GM21529 (cell line): Measurements from ENCODE around the gene DENND1B.

Source experiments
- ATAC-seq: cut with Tn5 transposase; IDR thresholded peaks from one replicate; pipeline ENCODE4 v1.9.1; 2021; ENCODE audit not compliant: unreplicated experiment

The DENND1B gene

DNA sequence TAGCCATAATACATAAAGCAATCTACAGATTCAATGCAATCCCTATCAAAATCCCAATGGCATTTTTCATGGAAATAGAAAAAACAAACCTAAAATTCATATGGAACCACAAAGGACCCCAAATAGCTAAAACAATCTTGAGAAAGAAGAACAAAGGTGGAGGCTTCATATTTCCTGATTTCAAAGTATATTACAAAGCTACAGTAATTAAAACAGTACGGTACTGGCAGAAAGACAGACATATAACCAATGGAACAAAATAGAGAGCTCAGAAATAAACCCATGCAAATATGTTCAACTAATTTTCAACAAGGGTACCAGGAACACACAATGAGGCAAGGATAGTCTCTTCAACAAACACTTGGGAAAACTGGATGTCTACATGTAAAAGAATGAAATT is 87.0 kb downstream of the DENND1B start:
- no peak for ATAC-seq

DNA sequence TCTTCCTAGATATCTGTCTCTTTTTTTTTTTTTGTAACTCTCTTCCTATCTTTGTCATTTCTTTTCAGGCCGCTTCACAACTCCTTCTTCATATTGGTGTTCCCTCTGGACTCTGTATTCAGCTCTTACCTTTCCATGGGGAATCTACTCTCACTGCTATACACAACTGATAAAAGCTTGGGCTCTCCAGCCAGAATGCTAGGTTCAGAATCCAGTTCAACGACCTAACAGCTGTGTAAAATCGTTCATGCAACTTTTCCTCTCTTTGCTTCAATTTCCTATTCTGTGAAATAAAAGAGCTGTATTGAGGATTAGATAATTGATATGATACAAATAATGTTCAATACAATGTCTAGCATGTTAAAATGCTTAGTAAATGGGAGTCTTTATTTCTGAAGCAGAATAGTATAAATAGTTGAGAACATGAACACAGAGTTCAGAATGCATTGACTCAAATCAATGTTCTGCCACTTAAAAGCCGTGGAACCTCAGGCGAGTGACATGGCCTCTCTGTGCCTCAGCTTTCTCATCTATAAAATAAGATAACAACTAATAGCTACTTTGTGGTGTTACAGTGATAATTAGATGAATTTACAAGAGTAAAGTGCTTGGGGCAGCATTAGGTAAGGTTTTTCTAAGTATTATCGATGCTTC is 88.5 kb downstream of the DENND1B start:
- ATAC-seq, result no peak

DNA sequence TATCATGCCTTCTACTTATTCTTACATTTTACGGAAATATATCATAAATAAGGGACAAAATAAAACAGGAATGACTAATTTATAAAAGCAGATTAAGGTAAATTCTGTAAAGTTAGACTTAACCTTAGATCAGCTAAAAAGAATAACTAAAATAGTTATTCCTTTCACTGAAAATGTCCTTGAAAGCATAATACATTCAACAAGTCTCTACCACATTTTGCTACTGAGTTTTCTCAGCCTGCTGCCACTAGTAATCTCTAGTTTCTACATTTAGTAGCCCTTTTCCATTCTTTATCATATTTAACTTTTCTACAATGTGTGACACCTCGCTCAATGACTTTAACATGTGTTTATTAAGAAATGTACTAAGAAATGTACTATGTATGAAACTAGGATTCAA is 89.0 kb downstream of the DENND1B start:
- ATAC-seq, result no peak

DNA sequence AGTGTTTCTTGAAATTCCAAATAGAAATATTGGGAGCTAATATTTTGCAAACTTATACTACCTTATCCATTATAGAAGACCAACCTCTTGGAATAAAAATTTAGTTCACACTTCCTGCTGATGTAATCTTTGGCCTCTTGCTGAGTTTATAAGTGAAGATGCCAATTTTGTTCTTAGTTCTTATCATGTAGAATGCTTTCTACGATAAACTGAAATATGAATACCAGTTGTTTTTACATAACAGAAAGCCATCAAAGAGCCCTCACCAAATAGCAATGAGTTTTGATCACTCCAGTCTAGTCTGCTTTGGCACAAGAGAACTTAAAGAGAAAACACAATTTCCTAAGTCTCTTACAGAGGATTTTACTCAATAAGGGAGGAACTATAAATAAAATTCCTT is 89.5 kb downstream of the DENND1B start:
- no peak for ATAC-seq

DNA sequence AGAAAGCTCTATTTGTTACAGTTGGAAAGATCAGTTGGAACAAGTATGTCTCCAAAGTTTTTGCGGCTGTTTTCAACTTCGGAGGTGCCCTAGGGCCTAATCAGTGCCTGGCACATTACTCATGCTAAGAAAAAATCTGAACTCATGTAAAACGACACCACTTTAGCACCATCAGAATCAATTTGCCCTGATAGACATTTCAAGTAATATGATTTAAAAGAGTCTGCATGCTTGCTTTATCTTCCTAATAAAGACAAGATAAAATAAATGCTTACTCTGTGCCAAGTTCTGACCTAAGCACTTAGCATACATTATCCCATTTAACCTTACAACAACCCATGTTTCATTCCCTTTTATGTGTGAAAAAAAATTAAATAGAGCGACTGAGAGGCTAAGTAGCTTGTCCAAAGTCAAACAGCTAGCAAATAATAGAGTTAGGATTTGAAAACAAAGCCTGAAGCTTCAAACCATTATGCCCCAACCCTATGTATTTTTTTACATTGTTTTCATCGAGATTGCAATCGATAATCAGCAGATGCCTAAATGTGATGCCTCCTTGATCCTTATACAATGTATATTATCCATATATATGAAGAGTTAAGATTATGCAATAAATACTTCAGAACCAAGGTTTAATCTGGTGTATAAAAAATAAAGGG is 91.3 kb downstream of the DENND1B start:
- no peak for ATAC-seq

DNA sequence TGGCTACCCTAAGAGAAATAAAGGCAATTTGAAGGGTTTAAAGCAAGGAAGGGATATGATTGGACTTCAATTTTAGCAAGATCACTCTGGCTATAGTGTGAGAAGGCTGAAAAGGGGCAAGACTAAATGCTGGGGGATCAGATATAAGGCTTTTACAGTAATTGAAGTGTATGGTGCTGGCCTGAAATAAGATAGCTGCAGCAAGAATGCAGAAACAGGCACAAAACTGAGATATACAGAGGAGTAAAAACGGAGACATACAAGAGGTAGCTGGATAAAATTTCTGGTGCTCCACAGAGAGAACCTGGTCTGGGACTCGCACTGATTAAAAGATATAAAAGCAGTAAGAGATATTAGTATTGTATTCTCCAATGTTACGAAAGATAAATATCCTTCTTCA is 92.0 kb downstream of the DENND1B start:
- ATAC-seq, result no peak

DNA sequence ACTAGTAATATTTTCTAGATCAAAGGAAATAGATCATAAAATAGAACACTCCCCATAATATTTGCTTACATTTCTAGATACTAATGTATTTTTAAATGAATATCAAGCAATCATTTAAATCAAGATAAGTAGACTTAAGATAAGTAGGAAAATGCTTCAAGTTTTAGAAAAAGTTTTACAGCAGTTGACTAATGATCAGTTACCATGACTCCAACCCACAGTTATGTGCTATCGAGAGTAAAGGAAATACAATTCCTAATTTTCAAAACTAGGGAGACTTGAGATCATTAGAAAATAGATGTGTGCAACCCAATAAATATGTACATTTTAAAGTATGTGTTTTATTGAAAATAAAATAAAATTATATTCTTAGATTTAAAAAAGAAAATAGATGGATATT is 95.0 kb downstream of the DENND1B start:
- ATAC-seq, result no peak

DNA sequence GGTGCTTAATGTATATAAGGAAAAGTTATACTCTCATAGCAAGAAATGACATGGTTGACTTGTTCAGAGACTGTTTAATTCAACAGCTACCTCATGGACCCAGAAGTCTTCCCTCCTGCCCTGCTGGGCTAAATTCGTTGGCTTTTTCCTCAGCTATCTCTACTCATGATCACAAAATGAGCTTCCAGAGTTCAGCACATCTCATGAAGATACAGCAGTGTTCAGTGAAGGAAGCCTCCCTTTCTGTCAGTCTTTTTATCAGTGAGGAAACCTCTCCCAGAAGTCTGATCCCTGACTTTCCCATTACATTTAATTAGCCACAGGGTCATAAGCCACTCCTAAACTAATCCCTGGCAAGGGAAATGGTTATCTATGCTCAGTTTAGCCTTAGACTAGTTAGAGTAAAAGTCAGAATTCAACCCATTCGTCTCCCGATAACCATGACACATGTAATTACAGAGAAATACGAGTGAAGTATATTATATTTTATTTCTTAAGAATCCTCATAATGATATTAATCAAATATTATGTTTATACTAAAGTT is 97.5 kb downstream of the DENND1B start:
- no peak for ATAC-seq

DNA sequence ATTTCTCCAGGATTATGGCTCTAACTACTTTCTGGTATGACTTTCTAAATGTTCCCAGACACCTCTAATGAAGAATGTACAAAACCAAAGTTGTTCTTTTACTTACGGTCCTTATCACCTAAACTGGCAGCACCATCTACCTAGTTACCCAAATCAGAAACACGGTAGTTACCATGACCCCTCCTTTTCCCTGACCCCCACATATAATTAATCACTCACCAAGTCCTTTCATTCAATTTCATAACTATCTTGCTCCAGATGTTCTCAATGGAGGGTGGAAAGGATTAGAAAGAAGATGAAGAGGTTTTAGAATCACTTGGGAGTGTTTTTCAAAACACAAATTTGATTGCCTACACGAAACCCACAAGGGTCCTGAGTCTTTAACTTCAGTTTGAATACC is 98.0 kb downstream of the DENND1B start:
- no peak for ATAC-seq

DNA sequence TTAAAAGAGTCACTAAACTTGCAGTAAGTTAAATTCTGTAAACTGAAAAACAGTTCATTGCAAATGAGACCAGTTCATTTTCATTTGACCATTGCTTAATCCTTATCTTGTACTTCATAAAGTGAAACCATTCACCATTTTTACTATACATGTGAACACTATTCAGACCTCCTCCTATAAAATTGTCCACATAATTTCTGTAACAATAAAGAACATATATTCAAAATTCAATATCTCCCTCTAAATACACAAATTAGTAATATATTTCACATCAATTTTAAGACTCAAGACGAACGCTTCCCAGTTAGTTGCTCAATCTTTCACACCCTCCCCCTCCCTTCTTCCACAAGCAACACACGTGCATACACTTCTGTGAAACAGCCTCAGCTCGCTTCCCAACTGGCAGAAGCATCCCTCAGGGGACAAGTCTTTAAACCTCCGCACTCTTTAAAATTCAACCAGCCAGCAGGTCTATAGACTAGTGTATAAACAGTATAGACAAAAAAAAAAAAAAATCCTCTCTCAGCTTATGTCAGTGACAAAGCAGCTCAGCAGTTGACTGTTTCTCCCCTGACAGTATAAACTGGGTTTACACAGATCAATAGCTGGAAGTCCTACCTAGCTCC is 99.6 kb downstream of the DENND1B start:
- ATAC-seq, result no peak

DNA sequence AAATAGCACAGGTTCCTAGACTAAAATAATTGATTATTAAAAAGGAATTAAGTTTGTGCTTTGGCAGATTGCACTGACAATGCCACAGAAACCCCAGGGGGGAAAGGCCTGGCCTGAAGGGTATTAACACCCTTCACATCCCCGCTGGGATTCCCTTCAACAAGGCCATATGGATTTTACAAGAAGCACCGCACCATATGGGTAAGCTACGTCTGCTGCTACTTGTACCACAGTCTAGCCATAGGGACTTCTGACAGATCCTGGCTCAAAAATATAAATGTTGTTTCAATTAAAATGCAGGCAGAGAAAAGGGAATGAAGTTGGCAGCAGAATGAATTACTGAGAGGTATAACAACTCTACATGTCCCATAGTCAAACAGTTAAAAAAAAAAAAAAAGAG is 101.0 kb downstream of the DENND1B start:
- no peak for ATAC-seq

DNA sequence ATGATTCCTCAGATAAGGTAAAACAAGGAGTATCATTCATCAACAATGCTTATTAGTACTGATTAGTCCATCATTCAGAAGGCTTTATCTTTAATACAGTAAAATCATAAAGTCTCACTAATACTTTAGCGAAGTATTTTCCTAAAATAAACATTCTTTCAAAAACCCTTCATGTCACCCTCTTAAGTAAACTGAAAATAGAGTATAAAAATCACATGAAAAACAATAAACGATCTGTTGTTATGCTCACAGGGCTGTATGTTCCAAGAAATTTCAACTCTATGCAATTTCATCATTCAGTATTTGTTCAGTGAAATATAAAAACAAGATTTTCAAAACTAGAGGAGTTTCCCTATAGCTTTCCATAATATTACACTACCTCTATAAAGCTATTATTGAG is 102.0 kb downstream of the DENND1B start:
- no peak for ATAC-seq

DNA sequence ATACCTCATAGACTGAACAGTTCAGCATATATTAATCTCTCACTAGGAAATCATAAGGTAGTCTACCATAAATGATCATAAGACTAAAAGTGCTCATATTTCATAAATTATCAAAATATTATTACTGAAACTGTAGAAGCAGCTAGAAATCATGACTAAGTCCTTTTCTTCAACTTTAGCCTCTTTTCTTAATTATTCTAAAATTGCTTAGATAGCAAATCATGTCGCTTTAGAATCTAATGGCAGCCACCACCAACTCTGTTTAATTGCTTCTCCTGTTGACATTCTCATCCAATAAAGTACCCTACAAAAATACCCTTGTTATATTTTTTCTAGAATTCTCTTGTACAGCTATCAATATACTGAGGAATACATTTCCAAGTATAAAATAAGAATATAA is 102.9 kb downstream of the DENND1B start:
- no peak for ATAC-seq

DNA sequence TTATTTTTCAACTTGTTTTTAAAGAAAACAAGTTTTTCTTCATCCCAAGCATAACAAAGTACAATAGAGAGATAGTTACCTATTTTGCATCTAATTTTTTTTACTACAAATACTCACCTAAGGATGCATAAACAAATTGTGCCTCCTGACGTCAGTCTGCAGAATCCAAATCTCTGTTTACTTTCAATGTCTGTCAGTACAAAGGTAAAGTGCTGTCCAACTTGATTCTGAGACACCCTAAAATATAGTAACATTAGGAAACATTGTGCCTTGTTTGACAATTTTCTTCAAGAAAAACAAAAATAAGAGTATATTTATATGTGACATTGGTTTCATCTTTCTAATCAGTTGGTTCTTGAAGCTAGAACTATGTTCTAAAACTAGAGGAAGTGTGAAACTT is 103.4 kb downstream of the DENND1B start:
- ATAC-seq, result no peak

DNA sequence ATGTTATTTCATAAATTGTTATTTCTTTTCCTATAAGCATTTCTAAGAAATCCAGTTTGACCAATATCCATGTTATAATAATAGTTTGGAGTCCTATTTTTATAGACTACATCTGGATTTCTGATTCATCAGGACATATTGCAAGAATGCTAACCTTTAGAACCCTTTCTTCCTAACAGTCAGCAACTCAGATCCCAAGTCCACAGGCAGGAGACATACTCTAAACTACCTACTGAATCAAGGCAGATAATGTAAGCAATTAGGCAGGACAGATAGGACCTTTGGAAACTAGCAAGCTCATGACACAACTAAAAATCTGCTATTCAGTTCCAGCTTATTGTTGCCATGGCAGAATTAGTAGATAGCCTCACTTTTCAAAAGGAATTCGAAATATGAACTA is 104.1 kb downstream of the DENND1B start:
- ATAC-seq, result no peak

DNA sequence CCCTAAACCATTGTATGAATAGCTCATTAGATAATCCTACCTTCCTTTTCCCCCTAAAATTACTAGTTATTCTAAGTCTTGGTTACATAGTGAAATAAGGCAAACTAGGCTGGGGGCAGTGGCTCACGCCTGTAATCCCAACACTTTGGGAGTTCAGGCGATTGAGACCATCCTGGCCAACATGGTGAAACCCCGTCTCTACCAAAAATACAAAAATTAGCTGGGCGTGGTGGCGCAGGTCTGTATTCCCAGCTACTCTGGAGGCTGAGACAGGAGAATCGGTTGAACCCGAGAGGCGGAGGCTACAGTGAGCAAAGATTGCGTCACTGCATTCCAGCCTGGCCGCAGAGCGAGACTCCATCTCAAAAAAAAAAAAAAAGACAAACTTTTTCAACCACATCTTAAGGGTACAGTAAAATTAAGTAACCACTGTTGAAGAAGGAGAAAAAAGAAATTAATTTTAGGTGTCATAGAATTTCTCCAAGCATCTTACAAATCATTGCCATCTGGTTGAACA is 108.5 kb downstream of the DENND1B start:
- ATAC-seq, result no peak

DNA sequence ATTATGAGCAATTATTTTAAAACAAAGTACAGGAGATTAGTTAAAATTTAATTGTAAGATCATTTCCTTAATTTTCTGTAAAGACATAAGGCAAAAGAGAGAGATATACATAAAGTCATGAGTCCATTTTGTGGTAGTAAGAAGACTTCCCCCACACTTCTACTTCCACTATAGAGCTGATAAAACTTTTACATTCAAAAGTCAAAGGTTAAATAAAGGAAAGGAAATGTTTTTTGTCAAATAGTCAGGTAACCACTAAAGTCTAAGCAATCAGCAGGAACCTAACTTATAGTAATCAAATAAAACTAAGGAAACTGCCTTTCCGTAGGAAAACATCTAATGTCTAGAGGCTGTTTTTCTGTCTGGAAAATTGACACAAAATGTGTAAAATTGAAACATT is 110.9 kb downstream of the DENND1B start:
- no peak for ATAC-seq

DNA sequence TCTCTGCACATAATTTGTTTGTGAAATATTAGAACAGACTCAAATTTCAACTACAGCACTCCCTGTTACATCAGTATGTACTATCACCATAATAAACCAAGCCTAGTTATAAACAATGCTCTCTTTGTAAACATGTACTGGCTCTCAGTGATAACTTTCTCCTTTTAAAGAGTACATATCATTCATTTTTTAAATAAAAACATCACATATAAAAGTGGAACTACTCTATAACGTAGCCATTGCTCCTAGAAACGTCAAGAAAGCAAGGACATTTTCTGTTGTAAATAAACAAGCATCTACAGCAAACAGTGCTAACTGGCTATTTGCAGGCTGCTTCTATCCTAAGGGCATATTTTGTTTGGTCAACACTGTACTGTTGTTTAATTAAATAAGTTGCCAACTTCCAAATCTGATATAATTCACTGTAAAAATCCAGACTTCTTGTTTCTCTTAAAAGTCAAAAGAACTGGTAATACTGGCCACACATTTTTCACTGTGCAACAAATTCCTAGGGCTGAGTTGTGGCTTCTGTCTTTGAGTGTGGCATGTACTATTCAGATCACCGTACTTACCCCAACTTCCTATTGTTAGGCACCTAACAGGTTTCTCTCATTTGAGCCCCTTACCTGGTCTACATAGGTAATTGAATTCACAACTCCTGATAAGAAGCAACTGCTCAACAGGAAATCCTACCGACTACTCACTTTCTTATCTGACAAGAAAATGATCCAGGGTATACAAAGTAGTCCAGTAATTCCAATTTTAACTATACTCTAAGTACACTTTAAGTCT is 111.9 kb downstream of the DENND1B start:
- no peak for ATAC-seq

DNA sequence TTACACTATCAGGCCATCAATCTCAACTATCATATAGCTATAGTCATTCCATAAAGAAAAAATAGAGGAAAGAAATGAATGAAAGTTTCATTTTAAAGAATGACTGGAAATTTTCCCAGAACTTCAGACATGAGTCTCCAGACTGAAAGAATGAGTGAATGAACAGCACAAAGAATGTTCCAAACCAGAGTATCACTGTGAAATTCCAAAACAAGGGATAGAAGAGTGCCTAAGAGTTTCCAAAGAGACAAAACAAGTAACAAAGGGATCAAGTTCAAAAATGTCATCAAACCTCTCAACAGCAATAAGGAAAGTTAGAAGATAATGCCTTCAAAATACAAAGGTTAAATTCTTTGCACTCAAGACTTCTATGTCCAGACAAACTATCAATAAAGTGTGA is 114.9 kb downstream of the DENND1B start:
- ATAC-seq, result no peak

DNA sequence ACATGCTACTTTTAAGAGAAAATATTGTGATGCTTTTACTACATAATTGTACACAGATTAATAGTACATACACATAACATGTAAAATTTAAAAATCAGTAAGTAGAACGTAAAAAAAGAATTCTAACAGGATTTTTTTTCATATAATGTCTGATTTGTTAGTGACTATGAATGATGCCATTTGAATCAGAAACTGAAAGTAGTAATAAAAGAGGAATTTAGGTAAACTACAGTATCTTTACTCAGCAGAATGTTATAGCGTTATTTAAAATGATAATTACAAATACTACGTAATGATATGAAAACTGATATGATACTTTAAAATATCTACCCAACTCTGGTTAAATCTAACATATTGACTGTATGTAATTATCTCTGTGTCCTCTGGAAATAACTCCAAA is 116.1 kb downstream of the DENND1B start:
- ATAC-seq, result no peak

DNA sequence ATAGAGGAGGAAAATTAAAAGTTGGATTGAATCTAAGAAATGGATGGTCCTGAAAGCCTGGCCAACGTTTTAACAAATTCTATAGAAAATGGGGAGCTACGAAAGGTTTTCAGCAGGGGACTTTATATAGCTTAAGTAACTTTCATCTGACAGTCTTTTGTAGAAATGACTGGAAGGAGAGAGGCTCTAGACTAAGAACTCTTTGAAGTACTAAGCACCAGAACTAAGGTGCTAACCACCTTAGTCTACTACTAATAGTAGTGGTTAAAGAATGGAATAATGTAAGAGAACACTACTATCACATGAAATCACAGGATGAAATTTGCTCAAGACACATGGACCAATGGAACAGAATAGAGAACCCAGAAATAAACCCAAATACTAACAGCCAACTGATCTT is 126.1 kb downstream of the DENND1B start:
- no peak for ATAC-seq
